ENCODE data around the gene ERLEC1.

- TF ChIP-seq REST (IDR thresholded peaks at IDR 0.05; ENCODE audit: borderline replicate concordance): no peak
- TF ChIP-seq TAF1 (IDR thresholded peaks at IDR 0.05; ENCODE audit: low read depth): no peak
- no peak for TF ChIP-seq EZH2 (IDR thresholded peaks at IDR 0.05; ENCODE audit: borderline replicate concordance, insufficient read depth, low read length, poor library complexity, severe bottlenecking)
- no peak for TF ChIP-seq CTCF (IDR thresholded peaks at IDR 0.05; ENCODE audit: poor library complexity, severe bottlenecking)
- no peak for TF ChIP-seq POLR2AphosphoS5 (IDR thresholded peaks at IDR 0.05)
- TF ChIP-seq RAD21 (conservative IDR thresholded peaks at IDR 0.05): no peak
These were observed 31.7 kb upstream of the ERLEC1 start for GRCh38 chr2:53755121-53755520.

Data from neural cell (in vitro differentiated cells).